ENCODE measurements around the gene SHH.

The SHH gene

DNA sequence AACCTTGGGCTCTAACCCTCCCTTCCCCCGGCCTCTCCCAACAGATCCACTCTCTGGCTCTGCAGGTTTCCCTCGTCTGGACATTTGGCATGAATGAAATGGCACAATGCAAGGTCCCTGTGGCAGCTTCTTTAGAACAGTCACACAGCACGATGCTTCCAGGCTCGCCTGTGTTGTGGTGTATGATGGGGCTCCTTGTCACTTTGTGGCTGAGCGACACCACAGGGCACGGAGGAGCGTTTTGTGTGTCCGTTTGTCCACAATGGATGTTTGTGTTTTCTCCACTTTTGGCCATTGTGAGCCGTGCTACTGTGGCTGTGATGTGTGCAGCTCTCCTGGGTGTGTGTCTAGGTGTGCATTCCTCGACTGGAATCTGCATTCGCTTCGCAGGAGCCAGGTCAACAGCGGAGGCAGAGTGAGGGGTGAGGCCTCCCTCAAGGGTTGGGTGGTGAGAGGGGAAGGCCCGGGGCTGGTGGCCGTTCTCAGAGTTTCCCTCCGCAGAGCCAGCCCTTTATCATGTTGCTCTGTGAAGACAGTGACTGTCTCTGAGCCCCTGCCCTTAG lies 22.3 kb upstream of the SHH start:
- Histone ChIP-seq H3K9me3 (ENCODE audit: control insufficient read depth, insufficient read depth, low read length) (peaks cover 30% of the 10 kb centered on the region), H3K27ac (ENCODE audit: low read length) (no peak overlapping the region), H3K27me3 (ENCODE audit: control insufficient read depth, insufficient read depth, low read length) (no peaks in the 10 kb centered on the region), H3K4me1 (ENCODE audit: control insufficient read depth, insufficient read depth, low read length) (no peaks in the 10 kb centered on the region), H3K36me3 (ENCODE audit: control insufficient read depth, insufficient read depth, low read length) (no peaks in the 10 kb centered on the region; the same call in 1 of the 2 replicates), H3K4me3 (ENCODE audit: low read length) (no peak overlapping the region)
- DNase-seq (ENCODE audit: low read depth, low spot score), result no peak
- no CpG with 5 or more reads among the region's 16 CpGs for WGBS (ENCODE audit: insufficient coverage, insufficient read length)

DNA sequence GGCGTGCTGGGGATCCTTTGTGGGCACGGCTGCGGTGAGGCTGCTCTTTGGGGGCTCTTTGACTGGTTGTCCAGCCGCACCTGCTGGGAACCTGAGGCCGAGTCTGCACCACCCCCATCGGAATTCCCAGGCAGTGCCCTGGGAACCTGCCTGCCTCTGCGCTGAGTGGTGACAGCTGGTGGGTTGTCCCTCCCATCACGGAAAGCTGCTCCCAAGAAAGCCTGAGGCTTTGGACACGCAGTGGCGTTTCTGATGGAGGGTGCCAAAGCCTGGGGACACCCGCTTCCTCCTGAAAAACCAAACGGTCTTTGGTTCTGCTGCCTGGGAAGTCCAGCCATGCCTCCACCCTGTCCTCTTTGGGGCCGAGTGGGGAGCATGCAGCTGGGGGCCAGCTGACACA lies 21.4 kb upstream of the SHH start:
- H3K36me3 ChIP-seq (ENCODE audit: control insufficient read depth, insufficient read depth, low read length), result no peaks in the 10 kb centered on the region; the same call in 1 of the 2 replicates
- H3K4me3 ChIP-seq (ENCODE audit: low read length), result no peak overlapping the region
- no peak for DNase-seq (ENCODE audit: low read depth, low spot score)
- H3K27me3 ChIP-seq (ENCODE audit: control insufficient read depth, insufficient read depth, low read length), result no peaks in the 10 kb centered on the region
- peaks cover 25% of the 10 kb centered on the region for H3K9me3 ChIP-seq (ENCODE audit: control insufficient read depth, insufficient read depth, low read length)
- H3K4me1 ChIP-seq (ENCODE audit: control insufficient read depth, insufficient read depth, low read length), result no peaks in the 10 kb centered on the region
- H3K27ac ChIP-seq (ENCODE audit: low read length), result no peak overlapping the region
- WGBS (ENCODE audit: insufficient coverage, insufficient read length), result no CpG with 5 or more reads among the region's 13 CpGs

- H3K36me3 ChIP-seq (ENCODE audit: control insufficient read depth, insufficient read depth, low read length), result no peaks in the 10 kb centered on the region; the same call in 1 of the 2 replicates
- DNase-seq (ENCODE audit: low read depth, low spot score), result no peak
- no peak overlapping the region for H3K27ac ChIP-seq (ENCODE audit: low read length)
- WGBS (ENCODE audit: insufficient coverage, insufficient read length), result no CpG with 5 or more reads among the region's 7 CpGs
- no peaks in the 10 kb centered on the region for H3K27me3 ChIP-seq (ENCODE audit: control insufficient read depth, insufficient read depth, low read length)
- H3K9me3 ChIP-seq (ENCODE audit: control insufficient read depth, insufficient read depth, low read length), result peaks cover 30% of the 10 kb centered on the region
- H3K4me1 ChIP-seq (ENCODE audit: control insufficient read depth, insufficient read depth, low read length), result no peaks in the 10 kb centered on the region
- no peak overlapping the region; the same call in 1 of the 2 replicates for H3K4me3 ChIP-seq (ENCODE audit: low read length)
Measured at GRCh38 chr7:155832581-155832981, 20.3 kb upstream of the SHH start.

GRCh38 chr7:155831807-155832524 lies 19.7 kb upstream of the SHH start:
- H3K9me3 ChIP-seq (ENCODE audit: control insufficient read depth, insufficient read depth, low read length), result peaks cover 30% of the 10 kb centered on the region
- no peak overlapping the region for H3K4me3 ChIP-seq (ENCODE audit: low read length)
- H3K36me3 ChIP-seq (ENCODE audit: control insufficient read depth, insufficient read depth, low read length), result no peaks in the 10 kb centered on the region; the same call in 1 of the 2 replicates
- H3K4me1 ChIP-seq (ENCODE audit: control insufficient read depth, insufficient read depth, low read length), result no peaks in the 10 kb centered on the region
- WGBS (ENCODE audit: insufficient coverage, insufficient read length), result no CpG with 5 or more reads among the region's 18 CpGs
- no peak for DNase-seq (ENCODE audit: low read depth, low spot score)
- no peaks in the 10 kb centered on the region for H3K27me3 ChIP-seq (ENCODE audit: control insufficient read depth, insufficient read depth, low read length)
- no peak overlapping the region for H3K27ac ChIP-seq (ENCODE audit: low read length)

DNA sequence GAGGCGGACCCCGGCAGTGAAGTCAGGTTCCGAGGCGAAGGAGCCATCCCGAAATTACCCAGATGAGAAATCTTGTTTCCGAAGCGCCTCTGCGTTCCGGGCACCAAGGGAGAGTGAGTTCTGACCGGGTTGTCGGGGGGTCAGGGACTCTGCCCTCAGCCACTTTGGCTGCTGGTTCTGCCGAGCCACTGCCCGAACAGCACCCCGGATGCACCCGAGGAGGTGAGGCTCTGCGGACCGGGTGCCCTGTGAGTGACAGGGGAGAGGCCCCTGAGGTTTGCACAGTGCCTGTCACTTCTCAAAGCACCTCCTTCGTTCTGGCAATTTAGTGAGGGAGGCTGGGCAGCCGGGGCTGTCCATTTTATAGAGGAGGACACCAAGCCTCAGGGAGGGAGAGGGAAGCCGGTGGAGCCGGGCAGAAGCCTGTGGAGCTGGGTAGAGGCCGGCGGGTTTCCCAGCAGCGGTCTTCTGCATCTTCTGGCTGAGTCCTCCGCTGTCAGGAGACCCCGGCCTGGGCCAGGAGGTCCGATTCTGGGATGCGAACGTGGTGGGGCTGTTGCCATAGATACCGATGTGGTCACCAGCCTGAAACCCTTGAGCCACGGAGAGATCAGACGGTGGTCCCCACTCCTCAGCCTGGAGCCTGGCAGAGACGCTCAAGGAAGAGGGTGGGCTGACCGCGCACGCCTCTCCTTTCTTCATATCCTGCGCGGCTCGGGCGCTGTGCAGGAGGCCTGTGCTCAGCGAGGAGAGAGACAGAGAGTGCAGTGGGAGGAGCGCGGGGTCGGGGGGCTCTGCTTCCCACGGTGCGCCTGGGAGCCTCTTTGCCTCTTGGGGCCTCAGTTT lies 18.9 kb upstream of the SHH start:
- Histone ChIP-seq H3K27ac (ENCODE audit: low read length) (no peak overlapping the region), H3K27me3 (ENCODE audit: control insufficient read depth, insufficient read depth, low read length) (no peaks in the 10 kb centered on the region)
- no CpG with 5 or more reads among the region's 46 CpGs for WGBS (ENCODE audit: insufficient coverage, insufficient read length)

GRCh38 chr7:155829796-155830470 lies 17.7 kb upstream of the SHH start:
- Histone ChIP-seq H3K4me3 (ENCODE audit: low read length) (no peak overlapping the region), H3K27ac (ENCODE audit: low read length) (no peak overlapping the region), H3K27me3 (ENCODE audit: control insufficient read depth, insufficient read depth, low read length) (no peaks in the 10 kb centered on the region), H3K4me1 (ENCODE audit: control insufficient read depth, insufficient read depth, low read length) (no peaks in the 10 kb centered on the region), H3K9me3 (ENCODE audit: control insufficient read depth, insufficient read depth, low read length) (peaks cover 18% of the 10 kb centered on the region), H3K36me3 (ENCODE audit: control insufficient read depth, insufficient read depth, low read length) (no peaks in the 10 kb centered on the region)
- no CpG with 5 or more reads among the region's 17 CpGs for WGBS (ENCODE audit: insufficient coverage, insufficient read length)
- DNase-seq (ENCODE audit: low read depth, low spot score), result no peak

More for the DNA sequence above, 18.9 kb upstream of the SHH start:
- H3K36me3 ChIP-seq (ENCODE audit: control insufficient read depth, insufficient read depth, low read length), result no peaks in the 10 kb centered on the region
- peaks cover 24% of the 10 kb centered on the region for H3K9me3 ChIP-seq (ENCODE audit: control insufficient read depth, insufficient read depth, low read length)
- DNase-seq (ENCODE audit: low read depth, low spot score), result no peak
- no peaks in the 10 kb centered on the region for H3K4me1 ChIP-seq (ENCODE audit: control insufficient read depth, insufficient read depth, low read length)
- H3K4me3 ChIP-seq (ENCODE audit: low read length), result no peak overlapping the region

DNA sequence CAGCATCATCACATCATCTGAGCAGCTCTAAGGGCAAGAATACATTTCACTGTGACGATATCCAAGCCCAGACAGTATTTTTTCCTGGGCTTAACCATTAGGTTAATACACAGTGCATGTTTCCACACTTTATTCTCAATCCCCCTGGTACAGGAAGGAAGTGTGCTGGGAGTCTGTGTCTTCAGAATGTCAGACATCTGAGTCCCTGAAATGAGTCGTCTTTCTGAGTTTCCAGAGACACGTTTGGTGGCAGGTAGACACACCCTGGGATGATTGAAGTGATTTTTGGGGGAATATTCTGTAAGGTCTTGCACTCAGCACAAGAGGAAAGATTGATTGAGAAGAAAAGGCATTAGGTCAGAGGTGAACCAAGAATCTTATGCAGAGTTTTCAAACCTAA lies 13.1 kb upstream of the SHH start:
- DNase-seq (ENCODE audit: low read depth, low spot score), result no peak
- Histone ChIP-seq H3K4me1 (ENCODE audit: control insufficient read depth, insufficient read depth, low read length) (no peaks in the 10 kb centered on the region), H3K9me3 (ENCODE audit: control insufficient read depth, insufficient read depth, low read length) (peaks cover 20% of the 10 kb centered on the region), H3K27ac (ENCODE audit: low read length) (no peak overlapping the region), H3K36me3 (ENCODE audit: control insufficient read depth, insufficient read depth, low read length) (no peaks in the 10 kb centered on the region; the same call in 1 of the 2 replicates), H3K4me3 (ENCODE audit: low read length) (no peak overlapping the region), H3K27me3 (ENCODE audit: control insufficient read depth, insufficient read depth, low read length) (no peaks in the 10 kb centered on the region)
- no CpG with 5 or more reads among the region's 3 CpGs for WGBS (ENCODE audit: insufficient coverage, insufficient read length)

GRCh38 chr7:155824227-155824886 lies 12.1 kb upstream of the SHH start:
- no peaks in the 10 kb centered on the region; the same call in 1 of the 2 replicates for H3K36me3 ChIP-seq (ENCODE audit: control insufficient read depth, insufficient read depth, low read length)
- WGBS (ENCODE audit: insufficient coverage, insufficient read length), result no CpG with 5 or more reads among the region's 17 CpGs
- no peaks in the 10 kb centered on the region for H3K27me3 ChIP-seq (ENCODE audit: control insufficient read depth, insufficient read depth, low read length)
- H3K4me1 ChIP-seq (ENCODE audit: control insufficient read depth, insufficient read depth, low read length), result no peaks in the 10 kb centered on the region
- DNase-seq (ENCODE audit: low read depth, low spot score), result no peak
- no peak overlapping the region for H3K27ac ChIP-seq (ENCODE audit: low read length)
- peaks cover 19% of the 10 kb centered on the region for H3K9me3 ChIP-seq (ENCODE audit: control insufficient read depth, insufficient read depth, low read length)
- H3K4me3 ChIP-seq (ENCODE audit: low read length), result no peak overlapping the region

- no peak overlapping the region for H3K4me3 ChIP-seq (ENCODE audit: low read length)
- peaks cover 23% of the 10 kb centered on the region for H3K9me3 ChIP-seq (ENCODE audit: control insufficient read depth, insufficient read depth, low read length)
- H3K27ac ChIP-seq (ENCODE audit: low read length), result no peak overlapping the region
- H3K4me1 ChIP-seq (ENCODE audit: control insufficient read depth, insufficient read depth, low read length), result no peaks in the 10 kb centered on the region
- no peaks in the 10 kb centered on the region for H3K27me3 ChIP-seq (ENCODE audit: control insufficient read depth, insufficient read depth, low read length)
- no peaks in the 10 kb centered on the region; the same call in 1 of the 2 replicates for H3K36me3 ChIP-seq (ENCODE audit: control insufficient read depth, insufficient read depth, low read length)
- no CpG with 5 or more reads among the region's 11 CpGs for WGBS (ENCODE audit: insufficient coverage, insufficient read length)
- no peak for DNase-seq (ENCODE audit: low read depth, low spot score)
Measured at GRCh38 chr7:155821851-155822250, 9.6 kb upstream of the SHH start.

All from iPS DF 6.9 (cell line).